ENCODE results near the gene CHPF.

DNA sequence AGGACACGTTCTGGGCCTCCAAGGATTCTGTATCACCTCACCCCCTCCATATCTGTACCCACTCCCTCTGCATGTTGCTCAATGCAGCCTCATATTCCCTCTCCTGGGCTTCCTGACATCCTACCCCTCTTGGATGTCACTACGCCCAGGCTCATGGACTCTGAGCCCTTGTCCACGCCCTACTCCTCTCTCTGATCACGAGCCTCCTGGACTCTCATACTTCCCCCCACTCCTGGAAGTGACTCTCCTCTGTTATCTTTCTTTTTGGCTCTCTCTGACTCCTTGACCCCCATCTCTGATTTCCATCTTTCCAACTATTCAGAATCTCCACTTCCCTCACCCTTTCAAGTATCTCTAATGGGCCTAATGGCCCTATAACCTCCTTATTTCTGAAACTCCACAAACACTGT is 2.3 kb upstream of the CHPF start:
- TF ChIP-seq, protein P1, sequence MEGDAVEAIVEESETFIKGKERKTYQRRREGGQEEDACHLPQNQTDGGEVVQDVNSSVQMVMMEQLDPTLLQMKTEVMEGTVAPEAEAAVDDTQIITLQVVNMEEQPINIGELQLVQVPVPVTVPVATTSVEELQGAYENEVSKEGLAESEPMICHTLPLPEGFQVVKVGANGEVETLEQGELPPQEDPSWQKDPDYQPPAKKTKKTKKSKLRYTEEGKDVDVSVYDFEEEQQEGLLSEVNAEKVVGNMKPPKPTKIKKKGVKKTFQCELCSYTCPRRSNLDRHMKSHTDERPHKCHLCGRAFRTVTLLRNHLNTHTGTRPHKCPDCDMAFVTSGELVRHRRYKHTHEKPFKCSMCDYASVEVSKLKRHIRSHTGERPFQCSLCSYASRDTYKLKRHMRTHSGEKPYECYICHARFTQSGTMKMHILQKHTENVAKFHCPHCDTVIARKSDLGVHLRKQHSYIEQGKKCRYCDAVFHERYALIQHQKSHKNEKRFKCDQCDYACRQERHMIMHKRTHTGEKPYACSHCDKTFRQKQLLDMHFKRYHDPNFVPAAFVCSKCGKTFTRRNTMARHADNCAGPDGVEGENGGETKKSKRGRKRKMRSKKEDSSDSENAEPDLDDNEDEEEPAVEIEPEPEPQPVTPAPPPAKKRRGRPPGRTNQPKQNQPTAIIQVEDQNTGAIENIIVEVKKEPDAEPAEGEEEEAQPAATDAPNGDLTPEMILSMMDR (IDR thresholded peaks at IDR 0.05; ENCODE audit: insufficient read depth, low read length, poor library complexity, severe bottlenecking): no peak
- no peak for TF ChIP-seq EZH2phosphoT487 (conservative IDR thresholded peaks at IDR 0.05; ENCODE audit: low read length)

Measured in SU-DHL-6 (cell line).